ENCODE data around the gene TM4SF1. TPM values are rescaled to one million over a fixed set of nuclear protein-coding genes. Genes with fewer than 3 reads are reported as not detected.

TM4SF1 gene
- total RNA-seq, 4 donors from 2014 or later: 15.2 to 55.3 (median 25.8) TPM

DNA sequence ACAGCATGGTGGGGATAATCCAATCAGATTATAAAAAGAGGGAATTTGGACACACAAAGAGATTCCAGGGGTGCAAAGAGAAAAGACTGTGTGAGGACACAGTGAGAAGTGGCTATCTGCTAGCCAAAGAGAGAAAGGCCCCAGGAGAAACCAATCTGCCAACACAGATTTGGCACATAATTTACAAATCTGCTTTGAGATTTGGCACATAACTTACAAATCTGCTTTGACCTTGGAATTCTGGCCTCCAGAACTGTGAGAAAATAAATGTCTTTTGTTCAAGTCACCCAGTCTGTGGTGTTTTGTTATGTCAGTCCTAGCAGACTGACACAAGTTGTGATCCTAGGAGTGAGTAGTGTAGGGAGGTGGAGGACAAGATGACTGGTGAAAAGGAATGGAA, 40.5 kb downstream of the TM4SF1 start:
- H3K36me3 ChIP-seq: no peaks in the 10 kb centered on the region
- H3K9me3 ChIP-seq: no peaks in the 10 kb centered on the region
- H3K27ac ChIP-seq: no peak overlapping the region
- no peak for DNase-seq
- peaks cover 0 to 5% (median 2%) of the 10 kb centered on the region in 4 donors for H3K4me1 ChIP-seq
- no peaks in the 10 kb centered on the region for H3K27me3 ChIP-seq
- no peak overlapping the region for H3K4me3 ChIP-seq
- no peak for TF ChIP-seq POLR2A (IDR thresholded peaks at IDR 0.05)
- TF ChIP-seq, protein P1, sequence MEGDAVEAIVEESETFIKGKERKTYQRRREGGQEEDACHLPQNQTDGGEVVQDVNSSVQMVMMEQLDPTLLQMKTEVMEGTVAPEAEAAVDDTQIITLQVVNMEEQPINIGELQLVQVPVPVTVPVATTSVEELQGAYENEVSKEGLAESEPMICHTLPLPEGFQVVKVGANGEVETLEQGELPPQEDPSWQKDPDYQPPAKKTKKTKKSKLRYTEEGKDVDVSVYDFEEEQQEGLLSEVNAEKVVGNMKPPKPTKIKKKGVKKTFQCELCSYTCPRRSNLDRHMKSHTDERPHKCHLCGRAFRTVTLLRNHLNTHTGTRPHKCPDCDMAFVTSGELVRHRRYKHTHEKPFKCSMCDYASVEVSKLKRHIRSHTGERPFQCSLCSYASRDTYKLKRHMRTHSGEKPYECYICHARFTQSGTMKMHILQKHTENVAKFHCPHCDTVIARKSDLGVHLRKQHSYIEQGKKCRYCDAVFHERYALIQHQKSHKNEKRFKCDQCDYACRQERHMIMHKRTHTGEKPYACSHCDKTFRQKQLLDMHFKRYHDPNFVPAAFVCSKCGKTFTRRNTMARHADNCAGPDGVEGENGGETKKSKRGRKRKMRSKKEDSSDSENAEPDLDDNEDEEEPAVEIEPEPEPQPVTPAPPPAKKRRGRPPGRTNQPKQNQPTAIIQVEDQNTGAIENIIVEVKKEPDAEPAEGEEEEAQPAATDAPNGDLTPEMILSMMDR (IDR thresholded peaks at IDR 0.05): no peak

DNA sequence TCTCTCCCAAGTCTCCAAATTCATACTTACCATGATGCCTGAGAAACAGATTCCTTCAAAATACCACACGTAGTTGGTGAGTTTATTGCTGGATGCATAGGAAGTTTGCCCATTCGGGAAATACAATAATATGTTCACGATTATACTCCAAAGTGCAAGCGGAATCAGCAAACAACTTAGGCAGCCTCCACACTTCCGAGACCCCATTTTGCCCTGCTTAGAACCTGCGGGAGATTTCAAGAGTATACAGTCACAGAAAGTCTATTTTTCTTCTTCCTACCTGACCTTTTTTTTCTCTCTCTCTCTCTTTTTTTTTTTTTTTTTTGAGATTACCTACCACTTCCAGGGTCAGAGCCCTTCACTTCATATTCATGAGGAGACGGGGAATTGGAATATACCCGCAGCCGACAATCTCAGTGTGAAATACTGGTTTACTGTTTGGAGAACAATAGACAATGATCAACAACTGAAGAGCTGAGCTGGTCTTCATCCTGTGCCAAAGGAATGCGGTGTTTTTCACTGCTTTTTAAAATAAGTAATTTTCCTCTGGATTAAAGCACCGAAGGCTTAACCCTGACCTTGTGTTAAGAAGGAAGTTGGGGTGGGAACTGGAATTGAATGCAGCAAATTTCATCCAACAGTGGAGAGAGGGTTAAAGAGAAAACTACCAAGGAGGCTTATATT, 44.1 kb downstream of the TM4SF1 start, which contains the start of gene TM4SF18:
TM4SF18 (minus strand) TSS at position 461 of the 684 bp plus-strand sequence; CDS start at position 207, 254 bp downstream.
- Histone ChIP-seq H3K4me1 (no peaks in the 10 kb centered on the region), H3K27ac (peak within 1 kb of the TSS in 1 of 4 donors; percentile 49), H3K27me3 (no peaks in the 10 kb centered on the region), H3K36me3 (no peaks in the 10 kb centered on the region), H3K9me3 (no peaks in the 10 kb centered on the region), H3K4me3 (no peak within 1 kb of the TSS)
- DNase-seq: no peak
- TF ChIP-seq, protein P1 (IDR thresholded peaks at IDR 0.05): no peak
- no peak for TF ChIP-seq POLR2A (IDR thresholded peaks at IDR 0.05)

DNA sequence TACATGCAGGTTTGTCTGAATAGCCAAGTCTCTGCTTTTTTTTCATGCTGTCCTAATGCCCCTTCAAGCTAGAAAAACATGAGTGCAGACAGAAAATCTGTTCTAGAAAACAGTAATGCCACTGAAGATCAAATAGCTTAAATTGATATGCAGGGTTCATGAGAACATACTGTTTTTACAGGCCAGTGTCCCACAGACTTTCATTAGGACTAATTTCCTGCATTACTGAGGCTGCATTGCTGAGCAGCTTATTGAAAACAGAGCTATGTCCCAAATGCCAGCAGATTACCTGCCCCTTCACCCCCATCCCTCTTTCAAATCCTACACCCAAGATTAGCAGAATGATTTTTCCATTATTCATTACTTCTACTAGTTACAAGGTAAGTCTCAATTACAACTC, 44.7 kb downstream of the TM4SF1 start:
- no peak for DNase-seq
- Histone ChIP-seq H3K27ac (peak overlapping the region in 1 of 4 donors; percentile 49), H3K27me3 (no peaks in the 10 kb centered on the region), H3K36me3 (no peaks in the 10 kb centered on the region), H3K9me3 (no peaks in the 10 kb centered on the region), H3K4me1 (no peaks in the 10 kb centered on the region), H3K4me3 (no peak overlapping the region)
- TF ChIP-seq, protein P1 (IDR thresholded peaks at IDR 0.05): no peak
- TF ChIP-seq POLR2A (IDR thresholded peaks at IDR 0.05): no peak

DNA sequence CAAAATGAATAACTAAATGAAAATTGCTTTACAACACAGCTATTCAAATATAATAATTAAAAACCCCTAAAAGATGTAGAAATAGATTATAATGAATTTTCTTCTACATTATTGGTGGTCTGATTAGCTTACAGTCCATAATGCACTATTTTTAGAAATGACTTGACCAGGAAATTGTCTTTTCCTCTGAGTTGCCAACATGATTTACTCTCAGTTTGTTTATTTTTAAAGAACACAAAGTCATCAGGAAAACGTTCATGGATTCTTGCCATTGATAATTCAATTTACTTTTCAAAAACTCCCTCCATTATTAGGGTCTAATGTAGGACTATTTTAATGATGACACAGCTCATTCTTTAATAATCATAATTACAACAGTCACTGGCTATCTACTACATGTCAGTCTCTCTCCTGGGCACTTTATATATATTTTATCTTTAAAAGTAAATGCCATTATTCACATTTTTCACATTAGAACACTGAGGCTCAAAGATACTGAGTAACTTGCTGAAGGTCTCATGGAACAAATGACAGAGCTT, 45.2 kb downstream of the TM4SF1 start:
- Histone ChIP-seq H3K27me3 (no peaks in the 10 kb centered on the region), H3K9me3 (no peaks in the 10 kb centered on the region), H3K4me3 (no peak overlapping the region), H3K27ac (peak overlapping the region in 1 of 4 donors; percentile 49), H3K36me3 (no peaks in the 10 kb centered on the region), H3K4me1 (no peaks in the 10 kb centered on the region)
- TF ChIP-seq POLR2A (IDR thresholded peaks at IDR 0.05): no peak
- TF ChIP-seq, protein P1 (IDR thresholded peaks at IDR 0.05): no peak
- no peak for DNase-seq

DNA sequence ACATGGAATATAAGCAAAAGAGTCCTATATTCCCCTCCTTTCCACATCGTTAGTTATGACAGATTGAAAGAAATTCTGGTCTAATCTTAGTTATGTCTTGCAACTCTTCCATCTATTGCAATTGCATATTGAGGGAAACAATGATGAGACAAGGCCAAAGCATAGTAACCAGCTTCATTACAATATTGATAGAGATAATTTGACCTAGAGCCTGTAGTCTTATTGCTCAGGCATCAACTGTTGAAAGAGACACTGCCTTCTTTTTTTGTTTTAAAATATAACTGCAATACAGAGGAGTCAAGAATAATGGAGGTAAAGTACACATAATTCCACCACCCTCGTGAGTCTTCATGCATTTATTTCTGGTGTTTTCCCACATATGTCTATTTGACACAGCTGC, 46.1 kb downstream of the TM4SF1 start:
- TF ChIP-seq, protein P1 (IDR thresholded peaks at IDR 0.05): no peak
- no peak for TF ChIP-seq POLR2A (IDR thresholded peaks at IDR 0.05)
- Histone ChIP-seq H3K27ac (no peak overlapping the region), H3K9me3 (no peaks in the 10 kb centered on the region), H3K4me1 (no peaks in the 10 kb centered on the region), H3K36me3 (no peaks in the 10 kb centered on the region), H3K4me3 (no peak overlapping the region), H3K27me3 (no peaks in the 10 kb centered on the region)
- no peak for DNase-seq

All from Peyer's patch (tissue), 4 donors.